ENCODE measurements around the gene FAM234B. TPM values are rescaled to one million over a fixed set of nuclear protein-coding genes. Genes with fewer than 3 reads are reported as not detected.

The FAM234B gene
- polyA plus RNA-seq, 1 donor from 2014 or later, result 20.5 TPM

- Histone ChIP-seq H3K27ac (ENCODE audit: low read length) (no peak within 1 kb of the TSS), H2AFZ (ENCODE audit: low read depth, low read length) (no peak within 1 kb of the TSS), H3K9me2 (ENCODE audit: insufficient read depth, low read length) (no peaks in the 10 kb centered on the region), H3F3A (ENCODE audit: insufficient read depth, low read length, poor library complexity, severe bottlenecking) (peaks cover 4% of the 10 kb centered on the region), H3K9me3 (ENCODE audit: low read length) (no peaks in the 10 kb centered on the region), H4K20me1 (ENCODE audit: insufficient read depth) (no peaks in the 10 kb centered on the region), H3K36me3 (ENCODE audit: insufficient read depth, low read length) (no peaks in the 10 kb centered on the region), H3K4me2 (ENCODE audit: low read length) (no peak within 1 kb of the TSS), H3K4me3 (ENCODE audit: low read length) (no peak within 1 kb of the TSS), H3K79me2 (replicated peaks; ENCODE audit: insufficient read depth, low read length) (no peaks in the 10 kb centered on the region), H3K27me3 (ENCODE audit: insufficient read depth, low read depth, low read length) (no peaks in the 10 kb centered on the region), H3K9ac (ENCODE audit: low read length) (no peak within 1 kb of the TSS)
- TF ChIP-seq SMC3 (conservative IDR thresholded peaks at IDR 0.05; ENCODE audit: poor library complexity), result no peak
- no peak for TF ChIP-seq EP300 (conservative IDR thresholded peaks at IDR 0.05; ENCODE audit: poor library complexity, severe bottlenecking)
Observed at GRCh38 chr12:13103391-13104033, 59.3 kb downstream of the FAM234B start, which contains the start of gene GSG1. Gene GSG1 (minus strand): TSS chr12:13103667. CDS start chr12:13103512, 155 bp downstream.

- H3K9ac ChIP-seq (ENCODE audit: low read length), result no peak overlapping the region
- no peaks in the 10 kb centered on the region for H3K27me3 ChIP-seq (ENCODE audit: insufficient read depth, low read depth, low read length)
- H4K20me1 ChIP-seq (ENCODE audit: insufficient read depth), result no peaks in the 10 kb centered on the region
- no peak overlapping the region for H3K27ac ChIP-seq (ENCODE audit: low read length)
- TF ChIP-seq POLR2AphosphoS5 (IDR thresholded peaks at IDR 0.05), result no peak
- TF ChIP-seq MXI1 (conservative IDR thresholded peaks at IDR 0.05; ENCODE audit: poor library complexity, severe bottlenecking), result no peak
- no peak for TF ChIP-seq REST (IDR thresholded peaks at IDR 0.05; ENCODE audit: borderline replicate concordance)
- no peak for TF ChIP-seq SMC3 (conservative IDR thresholded peaks at IDR 0.05; ENCODE audit: poor library complexity)
- no peak for TF ChIP-seq RAD21 (conservative IDR thresholded peaks at IDR 0.05)
- no peak for TF ChIP-seq TAF1 (IDR thresholded peaks at IDR 0.05; ENCODE audit: low read depth)
- no peak for TF ChIP-seq CTCF (IDR thresholded peaks at IDR 0.05; ENCODE audit: poor library complexity, severe bottlenecking)
- no peak for TF ChIP-seq EZH2 (IDR thresholded peaks at IDR 0.05; ENCODE audit: borderline replicate concordance, insufficient read depth, low read length, poor library complexity, severe bottlenecking)
- no peak for TF ChIP-seq EP300 (conservative IDR thresholded peaks at IDR 0.05; ENCODE audit: poor library complexity, severe bottlenecking)
- no peaks in the 10 kb centered on the region for H3K36me3 ChIP-seq (ENCODE audit: insufficient read depth, low read length)
- no peaks in the 10 kb centered on the region for H3K9me3 ChIP-seq (ENCODE audit: low read length)
- no peaks in the 10 kb centered on the region for H3K79me2 ChIP-seq (replicated peaks; ENCODE audit: insufficient read depth, low read length)
- H3K4me3 ChIP-seq (ENCODE audit: low read length), result no peak overlapping the region
- no peaks in the 10 kb centered on the region for H3K9me2 ChIP-seq (ENCODE audit: insufficient read depth, low read length)
- peaks cover 4% of the 10 kb centered on the region for H3F3A ChIP-seq (ENCODE audit: insufficient read depth, low read length, poor library complexity, severe bottlenecking)
- no peak overlapping the region for H3K4me2 ChIP-seq (ENCODE audit: low read length)
- H2AFZ ChIP-seq (ENCODE audit: low read depth, low read length), result no peak overlapping the region
Observed at GRCh38 chr12:13104409-13104808, 60.2 kb downstream of the FAM234B start.
